Bronchial epithelial cell (primary cell): ENCODE data around the gene NR6A1. TPM values are rescaled to one million over a fixed set of nuclear protein-coding genes. Genes with fewer than 3 reads are reported as not detected.
A peak's percentile ranks its signal among the peaks of the same experiment; 100 is the strongest.

Experiments
- DNase-seq: peaks from one replicate; pipeline ENCODE4 v3.0.0-alpha.2; 2010; ENCODE audit warnings: low read depth
- FAIRE-seq: peaks from 2 replicates; lab custom pipeline; 2011; peaks lifted over from hg19 to GRCh38; lab: Jason Lieb, UNC
- H3K27me3 ChIP-seq: 2 replicates; pipeline ENCODE4 v1.5.1; 2011; ENCODE audit warnings: low read length; ENCODE audit not compliant: control insufficient read depth, insufficient read depth
- H3K36me3 ChIP-seq: 2 replicates; pipeline ENCODE4 v1.5.1; 2011; ENCODE audit warnings: low read length; ENCODE audit not compliant: control insufficient read depth, insufficient read depth
- H3K4me3 ChIP-seq: 2 replicates; pipeline ENCODE4 v1.5.1; 2011; ENCODE audit warnings: mild to moderate bottlenecking, low read depth, low read length, control low read depth
- total RNA-seq: library from RNA; depleted of rRNA; stranded (reverse); fragments of >200 nt; gene quantifications from 2 replicates; pipeline ENCODE4 v1.2.1, GENCODE V29; 2014
- TF ChIP-seq, protein P1 (sequence below): IDR thresholded peaks from 2 replicates; pipeline ENCODE4 v1.5.1; 2011; ENCODE audit warnings: mild to moderate bottlenecking, moderate library complexity, low read length, control low read depth, inconsistent platforms; ENCODE audit not compliant: insufficient read depth, severe bottlenecking

Gene NR6A1
- total RNA-seq, 1 donor from 2014 or later = 2.9 TPM

DNA sequence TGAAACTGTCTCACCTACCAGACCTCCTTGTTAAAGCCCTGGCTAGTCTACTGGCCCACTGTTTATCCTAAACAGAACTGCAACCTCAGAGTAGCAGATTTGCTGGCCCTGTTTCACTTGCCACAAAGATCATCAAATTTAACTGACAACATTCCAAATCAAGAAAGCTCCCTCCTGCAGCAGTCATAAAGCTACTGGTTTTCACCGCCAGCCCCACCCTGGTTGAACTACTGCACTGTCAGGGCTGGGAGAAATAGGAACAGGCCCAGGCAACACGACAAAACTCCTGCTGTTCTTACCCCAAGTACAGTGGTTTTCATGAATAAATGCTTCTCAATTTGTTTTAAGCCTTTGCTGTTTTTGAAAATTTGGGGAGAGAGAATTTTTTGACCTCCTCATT lies 63.0 kb downstream of the NR6A1 start:
- DNase-seq = no peak
- TF ChIP-seq, protein P1, sequence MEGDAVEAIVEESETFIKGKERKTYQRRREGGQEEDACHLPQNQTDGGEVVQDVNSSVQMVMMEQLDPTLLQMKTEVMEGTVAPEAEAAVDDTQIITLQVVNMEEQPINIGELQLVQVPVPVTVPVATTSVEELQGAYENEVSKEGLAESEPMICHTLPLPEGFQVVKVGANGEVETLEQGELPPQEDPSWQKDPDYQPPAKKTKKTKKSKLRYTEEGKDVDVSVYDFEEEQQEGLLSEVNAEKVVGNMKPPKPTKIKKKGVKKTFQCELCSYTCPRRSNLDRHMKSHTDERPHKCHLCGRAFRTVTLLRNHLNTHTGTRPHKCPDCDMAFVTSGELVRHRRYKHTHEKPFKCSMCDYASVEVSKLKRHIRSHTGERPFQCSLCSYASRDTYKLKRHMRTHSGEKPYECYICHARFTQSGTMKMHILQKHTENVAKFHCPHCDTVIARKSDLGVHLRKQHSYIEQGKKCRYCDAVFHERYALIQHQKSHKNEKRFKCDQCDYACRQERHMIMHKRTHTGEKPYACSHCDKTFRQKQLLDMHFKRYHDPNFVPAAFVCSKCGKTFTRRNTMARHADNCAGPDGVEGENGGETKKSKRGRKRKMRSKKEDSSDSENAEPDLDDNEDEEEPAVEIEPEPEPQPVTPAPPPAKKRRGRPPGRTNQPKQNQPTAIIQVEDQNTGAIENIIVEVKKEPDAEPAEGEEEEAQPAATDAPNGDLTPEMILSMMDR = no peak
- no peak overlapping the region for H3K4me3 ChIP-seq
- FAIRE-seq = no peak
- no peaks in the 10 kb centered on the region for H3K36me3 ChIP-seq
- H3K27me3 ChIP-seq = no peaks in the 10 kb centered on the region

DNA sequence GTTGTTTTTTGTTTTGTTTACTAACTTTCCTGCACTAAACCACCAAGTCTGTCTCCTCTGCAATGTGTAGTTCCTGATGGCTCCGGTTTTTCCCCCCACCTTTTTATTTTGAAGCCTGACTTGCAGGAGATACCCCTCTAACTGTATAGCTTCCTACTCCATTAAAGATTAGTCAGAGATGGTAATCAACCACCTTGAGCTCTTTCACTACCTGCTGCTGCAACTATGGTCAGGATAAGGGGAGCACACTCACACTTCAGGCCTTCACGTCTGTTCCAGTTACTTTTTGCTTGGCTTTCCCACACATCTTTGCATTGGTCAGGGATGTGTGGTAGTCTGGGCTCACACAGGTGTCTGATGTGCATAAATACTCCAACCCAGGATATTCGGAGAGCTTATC lies 63.4 kb downstream of the NR6A1 start:
- Histone ChIP-seq H3K4me3 (no peak overlapping the region), H3K27me3 (no peaks in the 10 kb centered on the region), H3K36me3 (no peaks in the 10 kb centered on the region)
- TF ChIP-seq, protein P1 = no peak
- no peak for DNase-seq
- FAIRE-seq = no peak

DNA sequence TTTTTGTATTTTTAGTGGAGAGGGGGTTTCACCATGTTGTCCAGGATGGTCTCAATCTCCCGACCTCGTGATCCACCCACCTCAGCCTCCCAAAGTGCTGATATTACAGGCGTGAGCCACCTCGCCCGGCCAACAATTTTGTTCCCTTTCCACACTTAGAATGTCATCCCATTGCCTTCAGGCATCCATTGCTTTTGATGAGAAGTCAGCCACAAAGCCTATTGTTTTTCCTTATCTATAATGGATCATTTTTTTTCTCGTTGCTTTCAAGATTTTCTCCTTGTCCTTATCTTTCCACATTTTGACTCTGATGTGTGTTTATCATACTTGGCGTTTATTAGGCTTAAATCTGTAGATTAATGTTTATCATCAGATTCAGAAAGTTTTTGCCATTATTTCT lies 64.4 kb downstream of the NR6A1 start:
- Histone ChIP-seq H3K27me3 (no peaks in the 10 kb centered on the region), H3K4me3 (no peak overlapping the region), H3K36me3 (no peaks in the 10 kb centered on the region)
- DNase-seq (no peak), FAIRE-seq (no peak)
- TF ChIP-seq, protein P1 = no peak

DNA sequence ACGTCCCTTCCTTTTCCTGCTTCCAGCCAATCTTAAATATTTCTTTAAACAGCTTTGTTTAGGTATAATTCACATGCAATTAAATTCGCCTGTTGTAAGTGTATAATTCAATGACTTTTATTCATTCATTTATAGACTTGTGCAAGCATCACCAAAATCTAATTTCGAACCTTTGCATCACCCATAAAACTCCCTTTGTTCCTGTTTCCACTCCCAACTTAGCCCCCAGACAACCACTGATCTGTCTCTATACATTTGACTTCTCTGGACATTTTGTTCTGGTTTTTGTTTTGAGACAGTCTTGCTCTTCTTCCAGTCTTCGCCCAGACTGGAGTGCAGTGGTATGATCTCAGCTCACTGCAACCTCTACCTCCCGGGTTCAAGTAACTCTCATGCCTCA lies 71.5 kb downstream of the NR6A1 start:
- DNase-seq = no peak
- H3K36me3 ChIP-seq = no peaks in the 10 kb centered on the region
- no peaks in the 10 kb centered on the region for H3K27me3 ChIP-seq
- no peak for FAIRE-seq
- no peak overlapping the region for H3K4me3 ChIP-seq
- TF ChIP-seq, protein P1 = no peak

- TF ChIP-seq, protein P1 = no peak
- DNase-seq (peak; percentile 93), FAIRE-seq (no peak)
- Histone ChIP-seq H3K4me3 (no peak overlapping the region), H3K27me3 (no peaks in the 10 kb centered on the region), H3K36me3 (no peaks in the 10 kb centered on the region)
Measured at GRCh38 chr9:124698265-124698664, 72.8 kb downstream of the NR6A1 start.
